H9 (cell line): ENCODE data around the gene OR52N5. TPM values are rescaled to one million over a fixed set of nuclear protein-coding genes. Genes with fewer than 3 reads are reported as not detected.

Experiments used
- DNase-seq: peaks from one replicate; pipeline ENCODE4 v3.0.0-alpha.2; 2017
- H2AFZ ChIP-seq: one replicate; pipeline ENCODE4 v1.6.1; 2013; ENCODE audit warnings: mild to moderate bottlenecking, low read length, control low read depth, moderate library complexity
- H2AK5ac ChIP-seq: 2 replicates; pipeline ENCODE4 v1.6.1; 2013; ENCODE audit warnings: low read length, control low read depth, mixed read lengths; ENCODE audit not compliant: insufficient read length
- H2BK120ac ChIP-seq: one replicate; pipeline ENCODE4 v1.6.1; 2013; ENCODE audit warnings: low read depth, mild to moderate bottlenecking, low read length, control low read depth, inconsistent platforms; ENCODE audit not compliant: poor library complexity, severe bottlenecking
- H2BK12ac ChIP-seq: 2 replicates; pipeline ENCODE4 v1.6.1; 2013; ENCODE audit warnings: low read length, control low read depth, mixed read lengths, low read depth; ENCODE audit not compliant: insufficient read length
- H2BK15ac ChIP-seq: 2 replicates; pipeline ENCODE4 v1.6.1; 2013; ENCODE audit warnings: low read depth, low read length, control low read depth
- H2BK20ac ChIP-seq: one replicate; pipeline ENCODE4 v1.6.1; 2013; ENCODE audit warnings: low read depth, mild to moderate bottlenecking, low read length, control low read depth, inconsistent platforms; ENCODE audit not compliant: poor library complexity, severe bottlenecking
- H2BK5ac ChIP-seq: 2 replicates; pipeline ENCODE4 v1.6.1; 2013; ENCODE audit warnings: low read length, control low read depth, mixed read lengths; ENCODE audit not compliant: insufficient read length
- H3K14ac ChIP-seq: 2 replicates; pipeline ENCODE4 v1.6.1; 2013; ENCODE audit warnings: low read length, control low read depth; ENCODE audit not compliant: insufficient read depth
- H3K18ac ChIP-seq: 2 replicates; pipeline ENCODE4 v1.6.1; 2013; ENCODE audit warnings: low read depth, mild to moderate bottlenecking, mixed read lengths, low read length, control low read depth; ENCODE audit not compliant: insufficient read length
- H3K23ac ChIP-seq: 2 replicates; pipeline ENCODE4 v1.6.1; 2013; ENCODE audit warnings: low read length, control low read depth, mixed read lengths, low read depth; ENCODE audit not compliant: insufficient read length
- H3K23me2 ChIP-seq: 2 replicates; pipeline ENCODE4 v1.6.1; 2013; ENCODE audit warnings: low read depth, mild to moderate bottlenecking, mixed read lengths, low read length, control low read depth; ENCODE audit not compliant: insufficient read length, poor library complexity, severe bottlenecking
- H3K27ac ChIP-seq: 2 replicates; pipeline ENCODE4 v1.5.1; 2013; ENCODE audit warnings: low read length, control low read depth, mixed read lengths, low read depth; ENCODE audit not compliant: insufficient read length
- H3K27me3 ChIP-seq: 2 replicates; pipeline ENCODE4 v1.6.1; 2013; ENCODE audit warnings: low read length, control low read depth, inconsistent platforms; ENCODE audit not compliant: insufficient read depth
- H3K4ac ChIP-seq: 2 replicates; pipeline ENCODE4 v1.6.1; 2013; ENCODE audit warnings: low read depth, mild to moderate bottlenecking, control low read depth, inconsistent platforms, low read length, moderate library complexity
- H3K4me1 ChIP-seq: 2 replicates; pipeline ENCODE4 v1.6.1; 2013; ENCODE audit warnings: low read length, control low read depth, inconsistent platforms; ENCODE audit not compliant: insufficient read depth
- H3K4me2 ChIP-seq: 2 replicates; pipeline ENCODE4 v1.6.1; 2013; ENCODE audit warnings: low read length, control low read depth, mixed read lengths; ENCODE audit not compliant: insufficient read length, insufficient read depth
- H3K56ac ChIP-seq: 2 replicates; pipeline ENCODE4 v1.6.1; 2013; ENCODE audit warnings: low read depth, mild to moderate bottlenecking, mixed read lengths, low read length, control low read depth; ENCODE audit not compliant: insufficient read length
- H3K79me1 ChIP-seq: 2 replicates; pipeline ENCODE4 v1.6.1; 2013; ENCODE audit warnings: low read depth, mild to moderate bottlenecking, moderate library complexity, low read length, control low read depth, inconsistent platforms; ENCODE audit not compliant: insufficient read depth, poor library complexity, severe bottlenecking
- H3K79me2 ChIP-seq: 2 replicates; pipeline ENCODE4 v1.6.1; 2013; ENCODE audit warnings: low read length, control low read depth, inconsistent platforms; ENCODE audit not compliant: insufficient read depth
- H3K9ac ChIP-seq: 2 replicates; pipeline ENCODE4 v1.6.1; 2013; ENCODE audit warnings: low read length, control low read depth, mixed read lengths; ENCODE audit not compliant: insufficient read length; ENCODE audit errors: extremely low read depth
- H3K9me3 ChIP-seq: one replicate; pipeline ENCODE4 v1.6.1; 2013; ENCODE audit warnings: low read depth, low read length, inconsistent platforms; ENCODE audit not compliant: control insufficient read depth
- H3T11ph ChIP-seq: one replicate; pipeline ENCODE4 v1.6.1; 2013; ENCODE audit warnings: mild to moderate bottlenecking, low read length, control low read depth, inconsistent platforms
- H4K20me1 ChIP-seq: one replicate; pipeline ENCODE4 v1.6.1; 2013; ENCODE audit not compliant: control insufficient read depth, insufficient read length, insufficient read depth
- H4K5ac ChIP-seq: 2 replicates; pipeline ENCODE4 v1.6.1; 2013; ENCODE audit warnings: low read depth, mild to moderate bottlenecking, mixed read lengths, low read length, control low read depth; ENCODE audit not compliant: insufficient read length
- H4K8ac ChIP-seq: replicated peaks from 2 replicates; pipeline ENCODE4 v1.6.1; 2013; ENCODE audit warnings: low read length, control low read depth, mixed read lengths, low read depth; ENCODE audit not compliant: insufficient read length
- H4K91ac ChIP-seq: 2 replicates; pipeline ENCODE4 v1.6.1; 2013; ENCODE audit warnings: low read depth, mild to moderate bottlenecking, moderate library complexity, mixed read lengths, low read length, control low read depth; ENCODE audit not compliant: insufficient read length
- H3K27ac Mint-ChIP-seq, 3 experiments: 2 replicates in 2 of 3; 3 replicates in 1 of 3; pipeline ENCODE4 v1.8.0; 2020 to 2021; ENCODE audit warnings: mixed read lengths in 3 of 3, mild to moderate bottlenecking in 1 of 3, moderate library complexity in 1 of 3
- H3K27me3 Mint-ChIP-seq: 2 replicates; pipeline ENCODE4 v1.8.0; 2021; ENCODE audit warnings: low read depth, mild to moderate bottlenecking, moderate library complexity, mixed read lengths
- H3K36me3 Mint-ChIP-seq, 3 experiments: 2 replicates in 2 of 3; 3 replicates in 1 of 3; pipeline ENCODE4 v1.8.0; 2020 to 2021; ENCODE audit warnings: low read depth in 3 of 3, mixed read lengths in 3 of 3; ENCODE audit not compliant: insufficient read depth in 1 of 3
- H3K4me1 Mint-ChIP-seq, 2 experiments: 2 replicates each; pipeline ENCODE4 v1.8.0; 2020; ENCODE audit warnings: mixed read lengths in 2 of 2
- H3K4me3 Mint-ChIP-seq, 2 experiments: 2 replicates in 1 of 2; 3 replicates in 1 of 2; pipeline ENCODE4 v1.8.0; 2020 to 2021; ENCODE audit warnings: mild to moderate bottlenecking in 2 of 2, mixed read lengths in 2 of 2, moderate library complexity in 1 of 2
- H3K9me3 Mint-ChIP-seq, 2 experiments: 2 replicates in 1 of 2; 3 replicates in 1 of 2; pipeline ENCODE4 v1.8.0; 2020; ENCODE audit warnings: mild to moderate bottlenecking in 2 of 2, mixed read lengths in 2 of 2, moderate library complexity in 1 of 2
- CTCF ChIP-seq: fragments of 200-600 bp; sonication (generic); conservative IDR thresholded peaks from 3 replicates; pipeline ENCODE4 v1.8.0; 2021; ENCODE audit warnings: antibody characterized with exemption, mild to moderate bottlenecking
- WGBS: extraction: QIAGEN DNeasy Blood & Tissue Kit; methylation state at CpG from one replicate; pipeline ENCODE4 v1.1.7; 2013; ENCODE audit warnings: missing lambda C conversion rate, low lambda C conversion rate, mixed read lengths; ENCODE audit not compliant: insufficient read length; ENCODE audit errors: extremely low coverage; 5-methylcytosine and 5-hydroxymethylcytosine counted together
- total RNA-seq: library from RNA; stranded (reverse); gene quantifications from 2 replicates; pipeline ENCODE4 v1.2.1, GENCODE V29; 2021

The OR52N5 gene
- total RNA-seq, 1 experiment from 2014 or later, result not detected

GRCh38 chr11:5727691-5728090 lies 55.5 kb downstream of the OR52N5 start:
- H3K4me3 Mint-ChIP-seq, result no peak overlapping the region
- no peaks in the 10 kb centered on the region for H3K79me2 ChIP-seq
- H3K4me2 ChIP-seq, result no peak overlapping the region
- H2BK15ac ChIP-seq, result no peak overlapping the region
- no peak overlapping the region for H3K56ac ChIP-seq
- H3K36me3 Mint-ChIP-seq, result no peaks in the 10 kb centered on the region
- no CpG with 5 or more reads among the region's 1 CpG for WGBS
- no peaks in the 10 kb centered on the region for H3K27me3 ChIP-seq
- no peak overlapping the region for H3K27ac ChIP-seq
- no peak overlapping the region for H4K5ac ChIP-seq
- no peak overlapping the region for H2AFZ ChIP-seq
- no peaks in the 10 kb centered on the region for H3K9me3 Mint-ChIP-seq
- no peak overlapping the region for H4K8ac ChIP-seq
- no peaks in the 10 kb centered on the region for H4K20me1 ChIP-seq
- H3K9ac ChIP-seq, result no peak overlapping the region
- H3T11ph ChIP-seq, result no peak overlapping the region
- H3K18ac ChIP-seq, result no peak overlapping the region
- no peak overlapping the region for H4K91ac ChIP-seq
- no peak overlapping the region for H3K27ac Mint-ChIP-seq
- no peak overlapping the region for H3K23ac ChIP-seq
- no peaks in the 10 kb centered on the region for H3K9me3 ChIP-seq
- H3K4me1 ChIP-seq, result no peaks in the 10 kb centered on the region
- no peak for DNase-seq
- no peak overlapping the region for H3K4ac ChIP-seq
- no peaks in the 10 kb centered on the region; the same call in 1 of the 2 replicates for H3K27me3 Mint-ChIP-seq
- H2AK5ac ChIP-seq, result no peak overlapping the region
- H2BK12ac ChIP-seq, result no peak overlapping the region
- no peaks in the 10 kb centered on the region for H3K79me1 ChIP-seq
- H2BK120ac ChIP-seq, result no peak overlapping the region
- H2BK20ac ChIP-seq, result no peak overlapping the region
- H3K4me1 Mint-ChIP-seq, result no peaks in the 10 kb centered on the region
- no peak for TF ChIP-seq CTCF
- no peaks in the 10 kb centered on the region for H3K23me2 ChIP-seq
- no peak overlapping the region for H2BK5ac ChIP-seq
- H3K14ac ChIP-seq, result no peak overlapping the region
